Colonic mucosa (tissue), 4 donors: ENCODE measurements around the gene DIDO1. TPM values are rescaled to one million over a fixed set of nuclear protein-coding genes. Genes with fewer than 3 reads are reported as not detected.

Experiments used
- DNase-seq: peaks from one replicate; pipeline ENCODE4 v3.0.0-alpha.2; 2020
- H3K27ac ChIP-seq: fragments of 200-600 bp; one replicate; pipeline ENCODE4 v1.8.0; 2021
- H3K27me3 ChIP-seq: fragments of 200-600 bp; one replicate; pipeline ENCODE4 v1.8.0; 2021
- H3K36me3 ChIP-seq: fragments of 200-600 bp; one replicate; pipeline ENCODE4 v1.8.0; 2021
- H3K4me1 ChIP-seq: fragments of 200-600 bp; one replicate; pipeline ENCODE4 v1.8.0; 2021; ENCODE audit warnings: mild to moderate bottlenecking
- H3K4me3 ChIP-seq: fragments of 200-600 bp; one replicate; pipeline ENCODE4 v1.8.0; 2021
- H3K9ac ChIP-seq, 2 donors: one replicate each; pipeline ENCODE4 v1.7.0; 2013; ENCODE audit warnings: control low read depth in 2 of 2, low read depth in 2 of 2, low read length in 2 of 2
- H3K9me3 ChIP-seq: fragments of 200-600 bp; one replicate; pipeline ENCODE4 v1.8.0; 2021
- intact Hi-C: fragments of 100-400 bp; cut with DNase I; formaldehyde crosslinking; loops from one replicate; pipeline ENCODE4 v1.14.1; 2022
- total RNA-seq, 2 donors: library from RNA; stranded (reverse); fragmentation: NEBNext Ultra II Directional in 1 of 2; extraction: Animal tissue kit (Norgen Biotek cat#: 25700) in 1 of 2; gene quantifications; one replicate each; pipeline ENCODE4 v1.2.1, GENCODE V29; 2021
- TF ChIP-seq, protein P1 (sequence below): fragments of 200-600 bp; IDR thresholded peaks from one replicate; pipeline ENCODE4 v1.8.0; 2022; ENCODE audit warnings: antibody characterized with exemption, mild to moderate bottlenecking
- donor health status: healthy.
- donor health status: DM: no; HTN: no; CAD: no.
- donor health status: DM: no; HTN: no; CAD: no.

The DIDO1 gene
- total RNA-seq, 2 donors from 2014 or later, result 41.4 to 50.4 TPM

DNA sequence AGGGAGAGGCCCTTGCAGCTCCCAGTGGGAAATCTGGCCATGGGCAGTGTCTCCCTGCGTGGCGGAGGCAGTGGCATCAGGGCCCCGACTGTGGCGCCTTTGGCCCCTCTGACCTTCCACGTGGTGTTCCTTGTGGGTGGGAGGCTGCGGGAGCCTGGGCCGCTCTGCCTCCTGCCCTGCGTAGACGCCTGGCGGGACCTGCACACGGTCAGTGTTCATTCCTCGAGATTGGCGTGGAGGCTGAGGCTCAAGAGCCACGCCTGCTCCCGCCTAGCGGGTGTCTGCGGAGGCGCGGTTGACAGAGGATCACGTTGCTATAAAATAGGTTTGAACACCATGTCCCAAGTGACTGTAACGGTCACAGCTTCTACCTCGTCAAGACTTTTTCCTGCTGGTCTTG, 95.5 kb downstream of the DIDO1 start:
- Histone ChIP-seq H3K27ac (no peak overlapping the region), H3K9ac (peak overlapping the region in 1 of 2 donors; percentile 24), H3K4me3 (no peak overlapping the region), H3K4me1 (peaks cover 21% of the 10 kb centered on the region), H3K9me3 (no peaks in the 10 kb centered on the region), H3K36me3 (no peaks in the 10 kb centered on the region), H3K27me3 (no peaks in the 10 kb centered on the region)
- TF ChIP-seq, protein P1, sequence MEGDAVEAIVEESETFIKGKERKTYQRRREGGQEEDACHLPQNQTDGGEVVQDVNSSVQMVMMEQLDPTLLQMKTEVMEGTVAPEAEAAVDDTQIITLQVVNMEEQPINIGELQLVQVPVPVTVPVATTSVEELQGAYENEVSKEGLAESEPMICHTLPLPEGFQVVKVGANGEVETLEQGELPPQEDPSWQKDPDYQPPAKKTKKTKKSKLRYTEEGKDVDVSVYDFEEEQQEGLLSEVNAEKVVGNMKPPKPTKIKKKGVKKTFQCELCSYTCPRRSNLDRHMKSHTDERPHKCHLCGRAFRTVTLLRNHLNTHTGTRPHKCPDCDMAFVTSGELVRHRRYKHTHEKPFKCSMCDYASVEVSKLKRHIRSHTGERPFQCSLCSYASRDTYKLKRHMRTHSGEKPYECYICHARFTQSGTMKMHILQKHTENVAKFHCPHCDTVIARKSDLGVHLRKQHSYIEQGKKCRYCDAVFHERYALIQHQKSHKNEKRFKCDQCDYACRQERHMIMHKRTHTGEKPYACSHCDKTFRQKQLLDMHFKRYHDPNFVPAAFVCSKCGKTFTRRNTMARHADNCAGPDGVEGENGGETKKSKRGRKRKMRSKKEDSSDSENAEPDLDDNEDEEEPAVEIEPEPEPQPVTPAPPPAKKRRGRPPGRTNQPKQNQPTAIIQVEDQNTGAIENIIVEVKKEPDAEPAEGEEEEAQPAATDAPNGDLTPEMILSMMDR, result no peak
- intact Hi-C loops, result no loop called here
- DNase-seq, result no peak

DNA sequence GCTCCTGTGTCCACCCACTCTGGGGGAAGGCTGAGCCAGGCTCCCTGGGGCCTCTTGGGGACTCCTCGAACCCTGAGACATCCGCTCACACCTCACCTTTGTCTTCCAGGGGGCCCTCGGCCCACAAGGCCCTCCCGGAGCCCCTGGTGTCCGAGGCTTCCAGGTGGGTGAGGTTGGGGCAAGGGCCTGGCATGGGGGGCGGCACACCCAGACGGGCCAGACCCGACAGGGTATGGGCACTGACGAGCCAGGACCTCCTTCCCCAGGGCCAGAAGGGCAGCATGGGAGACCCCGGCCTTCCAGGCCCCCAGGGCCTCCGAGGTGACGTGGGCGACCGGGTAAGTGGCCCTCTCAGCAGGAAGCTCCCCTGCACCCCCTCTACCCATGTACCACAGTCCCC, 96.1 kb downstream of the DIDO1 start:
- Histone ChIP-seq H3K9ac (no peak overlapping the region), H3K27ac (no peak overlapping the region), H3K9me3 (no peaks in the 10 kb centered on the region), H3K27me3 (no peaks in the 10 kb centered on the region), H3K4me3 (no peak overlapping the region), H3K4me1 (peaks cover 21% of the 10 kb centered on the region), H3K36me3 (no peaks in the 10 kb centered on the region)
- intact Hi-C loops, result no loop called here
- TF ChIP-seq, protein P1, result no peak
- no peak for DNase-seq

DNA sequence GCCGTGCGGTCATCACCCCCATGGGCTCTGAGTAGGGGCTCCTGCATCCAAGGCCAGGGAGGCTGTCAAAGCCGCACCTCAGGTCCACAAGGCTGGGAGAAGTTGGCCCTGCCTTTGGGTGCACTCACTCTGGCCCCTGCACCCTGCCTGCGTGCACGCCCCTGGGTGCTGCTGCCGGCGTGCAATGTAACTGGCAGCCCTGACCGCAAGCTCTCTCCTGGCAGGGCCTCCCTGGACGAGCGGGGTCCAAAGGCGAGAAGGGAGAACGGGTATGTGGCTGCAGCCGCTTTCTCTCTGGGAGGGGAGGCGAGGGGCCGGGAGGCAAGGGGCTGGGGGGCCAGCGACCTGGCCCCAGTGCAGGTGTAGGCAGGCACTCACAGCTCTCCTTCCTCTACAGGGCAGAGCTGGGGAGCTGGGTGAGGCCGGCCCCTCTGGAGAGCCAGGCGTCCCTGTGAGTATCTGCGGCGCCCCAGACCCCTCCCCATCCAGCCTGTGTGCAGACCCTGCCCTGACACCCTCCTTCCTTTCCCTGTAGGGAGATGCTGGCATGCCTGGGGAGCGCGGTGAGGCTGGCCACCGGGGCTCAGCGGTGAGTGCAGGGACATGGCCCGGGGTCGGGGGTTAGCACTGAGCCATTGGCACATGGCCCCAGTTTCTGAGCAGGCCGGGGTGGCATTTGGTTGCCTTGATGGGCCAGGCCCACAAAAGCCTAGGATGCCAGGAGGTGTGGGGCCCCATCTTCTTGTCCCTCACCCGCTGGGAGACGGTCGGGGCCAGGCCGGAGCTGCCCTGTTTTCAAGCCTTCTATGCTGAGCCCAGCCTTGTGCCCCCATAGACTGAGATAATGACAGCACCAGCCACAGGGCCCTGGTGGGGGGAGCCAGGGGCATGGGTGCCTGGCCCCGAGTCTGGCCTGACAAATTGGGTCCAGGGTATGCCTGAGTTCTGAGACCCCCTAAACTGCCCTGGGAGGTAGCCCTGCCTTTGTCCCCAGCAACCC, 96.8 kb downstream of the DIDO1 start:
- Histone ChIP-seq H3K27me3 (no peaks in the 10 kb centered on the region), H3K9me3 (no peaks in the 10 kb centered on the region), H3K4me3 (no peak overlapping the region), H3K36me3 (no peaks in the 10 kb centered on the region), H3K4me1 (peaks cover 23% of the 10 kb centered on the region), H3K27ac (no peak overlapping the region), H3K9ac (no peak overlapping the region)
- TF ChIP-seq, protein P1, result no peak
- intact Hi-C loops, result no loop called here
- DNase-seq, result no peak

DNA sequence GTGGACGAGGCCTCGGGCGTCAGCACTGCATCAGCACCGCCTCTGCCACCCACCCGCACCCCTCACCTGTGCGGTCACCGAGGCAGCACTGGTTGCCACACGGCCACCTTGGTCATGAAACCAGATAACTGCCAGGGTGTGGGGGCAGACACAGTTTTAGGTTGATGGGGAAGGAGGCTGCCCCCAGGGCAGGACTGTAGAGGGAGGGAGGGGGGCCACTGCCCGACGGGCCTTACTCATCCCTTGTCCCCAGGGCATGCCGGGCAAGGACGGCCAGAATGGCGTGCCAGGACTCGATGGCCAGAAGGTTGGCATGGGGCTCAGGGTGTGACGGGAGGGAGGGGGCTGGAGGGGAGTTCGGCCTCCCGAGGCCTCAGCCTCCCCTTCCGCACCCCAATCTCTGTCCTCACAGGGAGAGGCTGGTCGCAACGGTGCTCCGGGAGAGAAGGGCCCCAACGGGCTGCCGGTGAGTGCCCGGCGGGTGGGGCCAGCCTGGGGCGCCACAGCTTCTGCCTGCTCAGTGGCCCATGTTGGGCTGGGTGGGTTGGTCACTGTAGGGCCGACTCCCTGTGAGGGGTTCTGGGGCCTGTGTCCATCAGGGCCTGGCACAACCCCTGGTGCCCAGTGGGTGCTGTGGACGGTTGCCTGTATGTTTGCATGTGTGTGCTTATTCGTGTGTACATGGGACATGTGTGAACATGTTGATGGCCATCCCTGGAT, 97.6 kb downstream of the DIDO1 start:
- TF ChIP-seq, protein P1, result no peak
- no peak overlapping the region for H3K9ac ChIP-seq
- H3K27ac ChIP-seq, result no peak overlapping the region
- no peak for DNase-seq
- intact Hi-C loops, result no loop called here
- H3K9me3 ChIP-seq, result no peaks in the 10 kb centered on the region
- no peaks in the 10 kb centered on the region for H3K27me3 ChIP-seq
- no peak overlapping the region for H3K4me3 ChIP-seq
- H3K36me3 ChIP-seq, result no peaks in the 10 kb centered on the region
- H3K4me1 ChIP-seq, result peaks cover 27% of the 10 kb centered on the region

DNA sequence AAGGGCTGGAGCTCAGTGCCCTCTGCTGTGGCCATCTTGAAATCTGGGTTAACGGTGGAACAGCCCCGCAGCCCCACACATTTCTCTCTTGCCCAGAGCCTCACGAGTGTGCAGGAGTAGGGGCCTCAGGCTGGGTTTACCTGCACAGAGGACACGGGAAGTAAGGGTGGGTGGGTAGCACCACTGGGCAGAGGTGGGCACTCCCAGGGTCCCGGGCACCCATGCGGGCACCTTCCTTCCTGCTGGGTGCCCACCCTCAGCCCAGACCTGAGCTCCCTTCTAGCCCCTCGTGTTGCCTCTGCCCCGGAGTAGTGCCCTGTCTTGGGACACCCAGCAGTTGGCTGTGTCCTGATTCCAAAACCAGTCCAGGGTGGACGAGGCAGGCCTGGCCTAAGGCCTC, 98.3 kb downstream of the DIDO1 start:
- Histone ChIP-seq H3K27me3 (no peaks in the 10 kb centered on the region), H3K27ac (no peak overlapping the region), H3K36me3 (no peaks in the 10 kb centered on the region), H3K4me1 (peaks cover 27% of the 10 kb centered on the region), H3K9me3 (no peaks in the 10 kb centered on the region), H3K9ac (no peak overlapping the region), H3K4me3 (no peak overlapping the region)
- no peak for DNase-seq
- intact Hi-C loops, result no loop called here
- TF ChIP-seq, protein P1, result no peak

Other genes with a start within 250 kb of the DIDO1 start
- 1 to 10 TPM in 1 of 2 donors, under 1 TPM in 1; 0.05 to 2.9 TPM for gene NTSR1, start 217.7 kb downstream of the DIDO1 start, total RNA-seq
- 10 to 100 TPM; 11.0 to 12.0 TPM for gene MRGBP, start 130.0 kb downstream of the DIDO1 start, total RNA-seq
- 10 to 100 TPM; 36.3 to 36.8 TPM for gene OGFR, start 121.7 kb downstream of the DIDO1 start, total RNA-seq
- gene COL9A3, start 109.5 kb downstream of the DIDO1 start, total RNA-seq, result 1 to 10 TPM; 2.7 to 3.6 TPM
- 1 to 10 TPM; 6.2 to 7.3 TPM for gene TCFL5, start 64.7 kb downstream of the DIDO1 start, total RNA-seq
- 10 to 100 TPM; 37.3 to 40.4 TPM for gene GID8, start 11.6 kb upstream of the DIDO1 start, total RNA-seq
- gene SLC17A9, start 26.2 kb upstream of the DIDO1 start, total RNA-seq, result 10 to 100 TPM; 23.1 to 54.7 TPM
- gene BHLHE23, start 80.5 kb upstream of the DIDO1 start, total RNA-seq, result not detected